ENCODE measurements around the gene SIGLEC15. TPM values are rescaled to one million over a fixed set of nuclear protein-coding genes. Genes with fewer than 3 reads are reported as not detected.

Gene SIGLEC15
- total RNA-seq, 6 donors from 2014 or later = 0.44 to 0.59 (median 0.52) TPM; not detected in 3

- peaks cover 10 to 77% (median 30%) of the 10 kb centered on the region in 4 donors for H3K36me3 ChIP-seq
- DNase-seq (no peak), ATAC-seq (ENCODE audit: low FRiP score in 2 of 2) (no peak)
- TF ChIP-seq EP300 (IDR thresholded peaks at IDR 0.05) = no peak
- TF ChIP-seq POLR2AphosphoS5 (IDR thresholded peaks at IDR 0.05) = no peak
- no peak for TF ChIP-seq POLR2A (IDR thresholded peaks at IDR 0.05)
- TF ChIP-seq, protein P1, sequence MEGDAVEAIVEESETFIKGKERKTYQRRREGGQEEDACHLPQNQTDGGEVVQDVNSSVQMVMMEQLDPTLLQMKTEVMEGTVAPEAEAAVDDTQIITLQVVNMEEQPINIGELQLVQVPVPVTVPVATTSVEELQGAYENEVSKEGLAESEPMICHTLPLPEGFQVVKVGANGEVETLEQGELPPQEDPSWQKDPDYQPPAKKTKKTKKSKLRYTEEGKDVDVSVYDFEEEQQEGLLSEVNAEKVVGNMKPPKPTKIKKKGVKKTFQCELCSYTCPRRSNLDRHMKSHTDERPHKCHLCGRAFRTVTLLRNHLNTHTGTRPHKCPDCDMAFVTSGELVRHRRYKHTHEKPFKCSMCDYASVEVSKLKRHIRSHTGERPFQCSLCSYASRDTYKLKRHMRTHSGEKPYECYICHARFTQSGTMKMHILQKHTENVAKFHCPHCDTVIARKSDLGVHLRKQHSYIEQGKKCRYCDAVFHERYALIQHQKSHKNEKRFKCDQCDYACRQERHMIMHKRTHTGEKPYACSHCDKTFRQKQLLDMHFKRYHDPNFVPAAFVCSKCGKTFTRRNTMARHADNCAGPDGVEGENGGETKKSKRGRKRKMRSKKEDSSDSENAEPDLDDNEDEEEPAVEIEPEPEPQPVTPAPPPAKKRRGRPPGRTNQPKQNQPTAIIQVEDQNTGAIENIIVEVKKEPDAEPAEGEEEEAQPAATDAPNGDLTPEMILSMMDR (IDR thresholded peaks at IDR 0.05) = no peak
- peaks cover 0 to 6% (median 2%) of the 10 kb centered on the region in 4 donors for H3K4me1 ChIP-seq
- WGBS, 2 donors = 94 to 98% methylated on average over 3 of the region's 3 CpGs
- H3K27ac ChIP-seq = no peak overlapping the region
- H3K4me3 ChIP-seq = no peak overlapping the region
- H3K27me3 ChIP-seq = no peaks in the 10 kb centered on the region
- no peaks in the 10 kb centered on the region for H3K9me3 ChIP-seq
Measured at GRCh38 chr18:45876161-45876560, 50.7 kb downstream of the SIGLEC15 start.

GRCh38 chr18:45877403-45877802 lies 51.9 kb downstream of the SIGLEC15 start:
- TF ChIP-seq, protein P1 (IDR thresholded peaks at IDR 0.05) = no peak
- TF ChIP-seq EP300 (IDR thresholded peaks at IDR 0.05) (no peak), POLR2A (IDR thresholded peaks at IDR 0.05) (no peak), POLR2AphosphoS5 (IDR thresholded peaks at IDR 0.05) (no peak)
- ATAC-seq (ENCODE audit: low FRiP score in 2 of 2) (no peak), DNase-seq (no peak)
- H3K27ac ChIP-seq = no peak overlapping the region
- peaks cover 0 to 6% (median 2%) of the 10 kb centered on the region in 4 donors for H3K4me1 ChIP-seq
- 88 to 92% methylated on average over 3 of the region's 3 CpGs for WGBS, 2 donors
- H3K36me3 ChIP-seq = peaks cover 10 to 79% (median 35%) of the 10 kb centered on the region in 4 donors
- no peaks in the 10 kb centered on the region for H3K27me3 ChIP-seq
- no peaks in the 10 kb centered on the region for H3K9me3 ChIP-seq
- no peak overlapping the region for H3K4me3 ChIP-seq

- peak; percentile 86 to 94 for ATAC-seq (ENCODE audit: low FRiP score in 2 of 2)
- Histone ChIP-seq H3K9me3 (no peaks in the 10 kb centered on the region), H3K27ac (peak overlapping the region in 1 of 4 donors; percentile 7), H3K36me3 (peaks cover 15 to 82% (median 47%) of the 10 kb centered on the region in 4 donors), H3K4me3 (no peak overlapping the region), H3K4me1 (peaks cover 0 to 6% (median 2%) of the 10 kb centered on the region in 4 donors), H3K27me3 (no peaks in the 10 kb centered on the region)
- WGBS, 2 donors = 36 to 44% methylated on average over 16 to 17 of the region's 17 CpGs
- peak; percentile 69 to 94 for DNase-seq
- TF ChIP-seq, protein P1 (IDR thresholded peaks at IDR 0.05) = peak; percentile 90 to 99 (median 93)
- no peak for TF ChIP-seq POLR2AphosphoS5 (IDR thresholded peaks at IDR 0.05)
Measured at GRCh38 chr18:45879681-45880655, 54.5 kb downstream of the SIGLEC15 start.

DNA sequence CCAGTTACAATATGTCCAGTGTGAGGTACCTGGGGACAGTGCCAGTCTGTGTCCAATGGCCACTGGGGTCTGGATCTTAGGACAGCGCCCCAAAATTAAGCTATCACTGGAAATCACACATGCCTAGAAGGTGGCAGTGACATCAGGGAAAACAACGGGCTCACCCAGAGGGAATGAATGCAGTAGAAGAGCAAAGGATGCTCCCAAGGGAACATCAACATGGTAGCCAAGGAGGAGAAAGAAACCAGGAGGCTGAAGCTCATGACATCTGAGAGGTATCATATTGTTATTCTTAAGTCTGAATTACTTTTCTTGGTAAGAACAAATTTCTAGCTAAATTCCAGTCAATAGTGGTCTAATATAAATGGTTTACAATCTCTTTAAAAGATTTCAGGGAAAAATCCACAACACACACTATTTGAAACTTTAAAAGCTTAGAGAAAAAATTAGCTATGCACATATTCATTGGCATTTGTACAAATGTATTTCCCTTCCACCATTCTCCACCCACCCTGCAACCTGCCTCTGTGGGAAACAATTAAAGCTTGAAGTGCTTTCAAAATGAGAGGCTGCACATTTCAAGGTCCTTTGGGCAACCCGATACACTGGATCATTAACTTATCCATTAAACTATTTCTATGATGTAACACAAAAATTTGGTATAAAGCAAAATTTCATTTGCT lies 55.5 kb downstream of the SIGLEC15 start:
- H3K36me3 ChIP-seq = peaks cover 10 to 79% (median 41%) of the 10 kb centered on the region in 4 donors
- peak in 1 of 2 donors; percentile 49 for ATAC-seq (ENCODE audit: low FRiP score in 2 of 2)

More for the DNA sequence above, 55.5 kb downstream of the SIGLEC15 start:
- H3K27me3 ChIP-seq = no peaks in the 10 kb centered on the region
- 94 to 95% methylated on average over 3 of the region's 3 CpGs for WGBS, 2 donors
- no peak for DNase-seq
- H3K9me3 ChIP-seq = no peaks in the 10 kb centered on the region
- H3K4me1 ChIP-seq = peaks cover 0 to 6% (median 2%) of the 10 kb centered on the region in 4 donors
- no peak overlapping the region for H3K27ac ChIP-seq
- H3K4me3 ChIP-seq = no peak overlapping the region
- TF ChIP-seq POLR2A (IDR thresholded peaks at IDR 0.05) = no peak
- no peak for TF ChIP-seq EP300 (IDR thresholded peaks at IDR 0.05)
- TF ChIP-seq, protein P1 (IDR thresholded peaks at IDR 0.05) = no peak
- TF ChIP-seq POLR2AphosphoS5 (IDR thresholded peaks at IDR 0.05) = no peak
